ENCODE results near the gene GABPB1.

GABPB1 gene

GRCh38 chr15:50275091-50275490, 79.9 kb downstream of the GABPB1 start:
- DNase-seq = no peak

GRCh38 chr15:50267577-50267976, 87.4 kb downstream of the GABPB1 start:
- DNase-seq = no peak

GRCh38 chr15:50265620-50266019, 89.4 kb downstream of the GABPB1 start, which contains the start of gene HDC:
HDC (minus strand) TSS chr15:50265726; CDS start chr15:50265623, 103 bp downstream.
- DNase-seq = no peak

GRCh38 chr15:50262533-50262932, 92.5 kb downstream of the GABPB1 start:
- DNase-seq = no peak

- DNase-seq = no peak
Measured at GRCh38 chr15:50261981-50262380, 93.0 kb downstream of the GABPB1 start.

GRCh38 chr15:50260969-50261496, 94.0 kb downstream of the GABPB1 start:
- no peak for DNase-seq

- DNase-seq = no peak
Measured at GRCh38 chr15:50259276-50259675, 95.7 kb downstream of the GABPB1 start.

GRCh38 chr15:50257924-50258323, 97.1 kb downstream of the GABPB1 start:
- no peak for DNase-seq

- no peak for DNase-seq
Measured at GRCh38 chr15:50257332-50257731, 97.7 kb downstream of the GABPB1 start.

GRCh38 chr15:50256188-50257041, 98.6 kb downstream of the GABPB1 start:
- DNase-seq = no peak

- no peak for DNase-seq
Measured at GRCh38 chr15:50252556-50252955, 102.4 kb downstream of the GABPB1 start.

- no peak for DNase-seq
Measured at GRCh38 chr15:50251638-50252182, 103.3 kb downstream of the GABPB1 start.

- DNase-seq = no peak
Measured at GRCh38 chr15:50250760-50251394, 104.1 kb downstream of the GABPB1 start.

- no peak for DNase-seq
Measured at GRCh38 chr15:50249704-50250103, 105.3 kb downstream of the GABPB1 start.

GRCh38 chr15:50248994-50249582, 105.9 kb downstream of the GABPB1 start:
- no peak for DNase-seq

GRCh38 chr15:50247819-50248655, 107.0 kb downstream of the GABPB1 start:
- peak in 3 of 4 experiments; percentile 2 to 18 (median 3) for DNase-seq

GRCh38 chr15:50246631-50247030, 108.4 kb downstream of the GABPB1 start:
- DNase-seq = no peak

- no peak for DNase-seq
Measured at GRCh38 chr15:50244959-50245624, 109.9 kb downstream of the GABPB1 start.

GRCh38 chr15:50244153-50244552, 110.8 kb downstream of the GABPB1 start:
- no peak for DNase-seq

- no peak for DNase-seq
Measured at GRCh38 chr15:50241684-50242450, 113.1 kb downstream of the GABPB1 start.

GRCh38 chr15:50238255-50238654, 116.7 kb downstream of the GABPB1 start:
- DNase-seq = no peak

All from activated CD4-positive, CD25-positive, alpha-beta regulatory T cell (primary cell).